Diencephalon (tissue), 1 donor: ENCODE measurements around the gene DOCK1. TPM values are rescaled to one million over a fixed set of nuclear protein-coding genes. Genes with fewer than 3 reads are reported as not detected.

Source experiments
- total RNA-seq: library from RNA; depleted of rRNA; stranded (reverse); fragments of >200 nt; gene quantifications from one replicate; pipeline ENCODE4 v1.2.3, GENCODE V29; 2014

DOCK1 gene
- 39.0 TPM for total RNA-seq

DNA sequence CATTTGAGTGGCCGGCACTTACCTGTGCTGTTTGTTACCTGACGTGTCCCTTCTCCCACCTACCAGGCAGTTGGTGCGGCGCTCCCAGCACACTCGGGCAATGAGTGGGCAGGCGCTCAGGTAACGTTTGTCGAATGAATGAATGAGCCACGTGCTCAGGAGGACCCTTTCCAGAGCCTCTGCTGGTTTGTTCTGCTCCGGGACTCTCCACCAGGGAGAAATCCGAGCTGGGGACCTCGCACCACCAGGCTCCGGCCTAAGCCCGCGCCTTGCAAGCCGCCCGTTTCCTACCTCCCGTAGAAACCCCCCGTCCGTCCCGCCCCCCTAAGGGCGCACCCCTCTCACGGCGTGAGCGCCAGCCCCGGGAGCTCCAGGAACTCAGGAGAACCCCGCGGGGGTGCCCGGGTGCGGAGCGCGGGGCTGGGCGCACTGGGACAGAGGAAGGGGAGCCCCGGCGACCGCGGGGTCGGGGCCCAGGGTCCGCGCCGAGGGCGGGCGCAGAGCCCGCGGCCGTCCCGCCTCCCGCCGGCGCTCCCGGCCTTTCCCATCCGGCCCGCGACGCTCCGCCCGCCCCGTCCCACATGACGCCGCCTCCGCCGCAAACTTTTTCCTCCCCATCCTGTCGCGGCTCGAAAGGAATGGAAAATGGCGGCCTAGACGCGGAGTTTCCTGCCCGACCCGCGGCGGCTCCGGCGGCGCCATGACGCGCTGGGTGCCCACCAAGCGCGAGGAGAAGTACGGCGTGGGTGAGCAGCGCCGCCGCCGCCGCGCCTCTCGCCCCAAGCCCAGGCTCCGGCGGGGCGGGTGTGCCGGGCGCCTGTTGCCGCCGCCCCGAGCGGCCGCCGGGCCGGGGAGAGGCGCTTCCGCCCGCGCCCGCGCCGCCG, at the start of gene DOCK1:
Gene DOCK1, plus strand, starts transcription at position 611 of the 884 bp plus-strand sequence. Its CDS starts 90 bp downstream, at position 701.

DNA sequence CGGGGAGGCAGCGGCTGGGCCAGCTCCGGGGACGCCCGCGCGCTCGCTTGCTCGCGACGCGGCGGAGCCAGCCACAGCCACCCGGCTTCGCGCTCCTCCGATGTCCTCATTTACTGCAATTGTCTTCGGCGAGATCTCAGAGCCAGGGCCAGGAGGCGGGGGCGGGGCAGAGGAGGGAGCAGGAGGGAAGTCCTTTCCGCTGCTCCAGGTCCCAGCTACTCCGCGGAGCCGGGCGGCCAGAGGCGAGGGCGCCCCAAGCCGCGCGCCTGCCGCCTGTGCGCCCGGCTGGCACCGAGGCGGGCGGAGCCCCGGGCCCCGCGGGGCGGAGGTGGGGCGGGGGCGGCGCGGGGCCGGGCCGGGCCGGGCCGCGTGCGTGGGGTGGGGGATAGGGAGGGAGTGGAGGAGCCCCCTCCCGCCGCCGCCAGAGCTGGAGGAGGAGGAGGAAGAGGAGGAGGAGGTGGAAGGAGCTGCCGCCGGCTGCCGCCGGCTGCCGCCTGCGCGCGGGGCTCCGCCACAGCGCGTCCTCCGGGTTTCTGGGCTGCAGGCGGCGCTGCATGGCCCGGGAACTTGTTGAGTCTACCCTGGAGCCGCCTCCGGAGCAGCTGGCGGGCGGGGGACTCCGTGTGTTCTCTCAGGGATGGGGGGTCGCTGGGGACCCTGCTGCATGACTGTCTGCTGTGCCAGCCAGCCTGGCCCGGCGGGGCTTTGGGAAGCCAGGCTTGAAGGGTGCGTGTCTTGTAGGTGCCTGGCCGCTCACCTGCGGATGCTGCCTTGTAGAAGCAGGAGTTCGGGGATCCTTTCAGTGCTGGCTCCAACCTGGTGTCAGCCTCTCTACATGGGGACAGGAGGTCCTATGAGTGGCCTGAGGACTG, 291.3 kb downstream of the DOCK1 start, which contains the start of gene INSYN2A:
Gene INSYN2A, minus strand, starts transcription at position 310 of the 872 bp plus-strand sequence. CDS start 20,196 bp downstream, outside the sequence.

Other genes with a start within 250 kb of the DOCK1 start
- gene C10orf90, start 234.7 kb upstream of the DOCK1 start, total RNA-seq: 1.2 TPM